SH-SY5Y (cell line): ENCODE measurements around the gene TARBP1.

Source experiments
- GATA2 ChIP-seq: IDR thresholded peaks from 2 replicates; pipeline ENCODE4 v1.6.1; 2011; ENCODE audit warnings: mild to moderate bottlenecking, low read depth, low read length
- GATA3 ChIP-seq: IDR thresholded peaks from 2 replicates; pipeline ENCODE4 v1.6.1; 2011; ENCODE audit warnings: low read depth, mild to moderate bottlenecking, low read length, moderate library complexity

GRCh38 chr1:234515821-234516241, 36.9 kb upstream of the TARBP1 start:
- TF ChIP-seq GATA2, result no peak
- TF ChIP-seq GATA3, result no peak
